ENCODE data around the gene RANBP17.
A peak's percentile ranks its signal among the peaks of the same experiment; 100 is the strongest.
"Not testable (repeated sequence)": the region's sequence is repeated elsewhere in the genome, so short reads cannot be mapped to it uniquely, and the experiment has no call there.

The RANBP17 gene
- 0 to 0.84 (median 0.10) reads per million in 9 experiments for total RNA-seq

- DNase-seq (no peak), ATAC-seq (replicated peaks) (peak; percentile 27)
- Mint-ChIP-seq H3K36me3 (ENCODE audit: insufficient read depth) (no peaks in the 10 kb centered on the region), H3K27ac (no peak within 1 kb of the TSS), H3K4me3 (peak within 1 kb of the TSS; percentile 46), H3K4me1 (ENCODE audit: low read depth in 2 of 2) (peaks cover 0 to 5% of the 10 kb centered on the region in 2 donors), H3K27me3 (peaks cover 16 to 22% of the 10 kb centered on the region in 2 donors), H3K9me3 (peaks cover 10 to 34% of the 10 kb centered on the region in 2 donors)
These were observed at the start of gene RANBP17 for GRCh38 chr5:170861917-170862766. RANBP17 (plus strand) TSS chr5:170862018.

GRCh38 chr5:170813231-170813630, 48.6 kb upstream of the RANBP17 start:
- H3K9me3 Mint-ChIP-seq: no peaks in the 10 kb centered on the region
- ATAC-seq (replicated peaks) (no peak), DNase-seq (no peak)
- H3K4me1 Mint-ChIP-seq (ENCODE audit: low read depth in 2 of 2): no peaks in the 10 kb centered on the region
- H3K4me3 Mint-ChIP-seq: no peak overlapping the region
- H3K27me3 Mint-ChIP-seq: peaks cover 7 to 11% of the 10 kb centered on the region in 2 donors
- no peaks in the 10 kb centered on the region for H3K36me3 Mint-ChIP-seq (ENCODE audit: insufficient read depth)
- no peak overlapping the region for H3K27ac Mint-ChIP-seq

GRCh38 chr5:170817195-170817594, 44.6 kb upstream of the RANBP17 start:
- Mint-ChIP-seq H3K4me1 (ENCODE audit: low read depth in 2 of 2) (no peaks in the 10 kb centered on the region), H3K27ac (no peak overlapping the region), H3K4me3 (no peak overlapping the region), H3K9me3 (no peaks in the 10 kb centered on the region), H3K27me3 (no peaks in the 10 kb centered on the region), H3K36me3 (ENCODE audit: insufficient read depth) (no peaks in the 10 kb centered on the region)
- ATAC-seq (replicated peaks) (no peak), DNase-seq (no peak)

GRCh38 chr5:170818232-170818631, 43.6 kb upstream of the RANBP17 start:
- Mint-ChIP-seq H3K4me1 (ENCODE audit: low read depth in 2 of 2) (no peaks in the 10 kb centered on the region), H3K9me3 (no peaks in the 10 kb centered on the region), H3K27me3 (no peaks in the 10 kb centered on the region), H3K4me3 (no peak overlapping the region), H3K27ac (no peak overlapping the region), H3K36me3 (ENCODE audit: insufficient read depth) (no peaks in the 10 kb centered on the region)
- DNase-seq (no peak), ATAC-seq (replicated peaks) (no peak)

- ATAC-seq (replicated peaks) (no peak), DNase-seq (no peak)
- Mint-ChIP-seq H3K9me3 (no peaks in the 10 kb centered on the region), H3K36me3 (ENCODE audit: insufficient read depth) (no peaks in the 10 kb centered on the region), H3K27me3 (no peaks in the 10 kb centered on the region), H3K4me3 (no peak overlapping the region), H3K4me1 (ENCODE audit: low read depth in 2 of 2) (no peaks in the 10 kb centered on the region), H3K27ac (no peak overlapping the region)
These were observed 42.0 kb upstream of the RANBP17 start for GRCh38 chr5:170819824-170820223.

- H3K4me3 Mint-ChIP-seq: no peak overlapping the region
- DNase-seq (no peak), ATAC-seq (replicated peaks) (no peak)
- no peaks in the 10 kb centered on the region for H3K36me3 Mint-ChIP-seq (ENCODE audit: insufficient read depth)
- H3K9me3 Mint-ChIP-seq: no peaks in the 10 kb centered on the region
- H3K27ac Mint-ChIP-seq: no peak overlapping the region
- H3K4me1 Mint-ChIP-seq (ENCODE audit: low read depth in 2 of 2): no peaks in the 10 kb centered on the region
- no peaks in the 10 kb centered on the region for H3K27me3 Mint-ChIP-seq
These were observed 40.5 kb upstream of the RANBP17 start for GRCh38 chr5:170821257-170821800.

- Mint-ChIP-seq H3K36me3 (ENCODE audit: insufficient read depth) (no peaks in the 10 kb centered on the region), H3K4me3 (no peak overlapping the region), H3K9me3 (no peaks in the 10 kb centered on the region), H3K4me1 (ENCODE audit: low read depth in 2 of 2) (no peaks in the 10 kb centered on the region), H3K27me3 (no peaks in the 10 kb centered on the region), H3K27ac (no peak overlapping the region)
- ATAC-seq (replicated peaks) (no peak), DNase-seq (no peak)
These were observed 35.7 kb upstream of the RANBP17 start for GRCh38 chr5:170826117-170826516.

GRCh38 chr5:170832241-170832640, 29.6 kb upstream of the RANBP17 start:
- H3K9me3 Mint-ChIP-seq: peaks cover 6 to 14% of the 10 kb centered on the region in 2 donors
- H3K27me3 Mint-ChIP-seq: no peaks in the 10 kb centered on the region
- no peak overlapping the region for H3K27ac Mint-ChIP-seq
- no peak for DNase-seq
- H3K36me3 Mint-ChIP-seq (ENCODE audit: insufficient read depth): no peaks in the 10 kb centered on the region
- H3K4me3 Mint-ChIP-seq: no peak overlapping the region
- H3K4me1 Mint-ChIP-seq (ENCODE audit: low read depth in 2 of 2): no peaks in the 10 kb centered on the region
- ATAC-seq (replicated peaks): no peak

GRCh38 chr5:170833981-170834380, 27.8 kb upstream of the RANBP17 start:
- not testable (repeated sequence) for H3K27me3 Mint-ChIP-seq; H3K4me3 Mint-ChIP-seq; H3K4me1 Mint-ChIP-seq (ENCODE audit: low read depth in 2 of 2); H3K36me3 Mint-ChIP-seq (ENCODE audit: insufficient read depth); H3K27ac Mint-ChIP-seq; DNase-seq; ATAC-seq (replicated peaks)
- H3K9me3 Mint-ChIP-seq: peaks cover 6 to 14% of the 10 kb centered on the region in 2 donors

GRCh38 chr5:170836226-170836625, 25.6 kb upstream of the RANBP17 start:
- H3K9me3 Mint-ChIP-seq: peaks cover 6 to 14% of the 10 kb centered on the region in 2 donors
- no peaks in the 10 kb centered on the region for H3K36me3 Mint-ChIP-seq (ENCODE audit: insufficient read depth)
- H3K27me3 Mint-ChIP-seq: no peaks in the 10 kb centered on the region
- DNase-seq (no peak), ATAC-seq (replicated peaks) (no peak)
- no peak overlapping the region for H3K4me3 Mint-ChIP-seq
- H3K4me1 Mint-ChIP-seq (ENCODE audit: low read depth in 2 of 2): no peaks in the 10 kb centered on the region
- H3K27ac Mint-ChIP-seq: no peak overlapping the region

- H3K36me3 Mint-ChIP-seq (ENCODE audit: insufficient read depth): no peaks in the 10 kb centered on the region
- no peak overlapping the region for H3K4me3 Mint-ChIP-seq
- H3K4me1 Mint-ChIP-seq (ENCODE audit: low read depth in 2 of 2): no peaks in the 10 kb centered on the region
- no peak for ATAC-seq (replicated peaks)
- peaks cover 0 to 4% of the 10 kb centered on the region in 2 donors for H3K27me3 Mint-ChIP-seq
- DNase-seq: no peak
- H3K9me3 Mint-ChIP-seq: peaks cover 0 to 5% of the 10 kb centered on the region in 2 donors
- H3K27ac Mint-ChIP-seq: no peak overlapping the region
These were observed 17.9 kb upstream of the RANBP17 start for GRCh38 chr5:170843870-170844269.

GRCh38 chr5:170844651-170845050, 17.2 kb upstream of the RANBP17 start:
- Mint-ChIP-seq H3K9me3 (peaks cover 0 to 5% of the 10 kb centered on the region in 2 donors), H3K27ac (no peak overlapping the region), H3K4me3 (no peak overlapping the region), H3K36me3 (ENCODE audit: insufficient read depth) (no peaks in the 10 kb centered on the region), H3K27me3 (peaks cover 0 to 4% of the 10 kb centered on the region in 2 donors), H3K4me1 (ENCODE audit: low read depth in 2 of 2) (no peaks in the 10 kb centered on the region)
- DNase-seq (no peak), ATAC-seq (replicated peaks) (no peak)

- DNase-seq (no peak), ATAC-seq (replicated peaks) (no peak)
- H3K4me3 Mint-ChIP-seq: no peak overlapping the region
- peaks cover 0 to 5% of the 10 kb centered on the region in 2 donors for H3K9me3 Mint-ChIP-seq
- peaks cover 0 to 4% of the 10 kb centered on the region in 2 donors for H3K27me3 Mint-ChIP-seq
- no peaks in the 10 kb centered on the region for H3K36me3 Mint-ChIP-seq (ENCODE audit: insufficient read depth)
- no peaks in the 10 kb centered on the region for H3K4me1 Mint-ChIP-seq (ENCODE audit: low read depth in 2 of 2)
- H3K27ac Mint-ChIP-seq: no peak overlapping the region
These were observed 15.4 kb upstream of the RANBP17 start for GRCh38 chr5:170846416-170846815.

GRCh38 chr5:170846846-170847245, 15.0 kb upstream of the RANBP17 start:
- Mint-ChIP-seq H3K4me3 (no peak overlapping the region), H3K36me3 (ENCODE audit: insufficient read depth) (no peaks in the 10 kb centered on the region), H3K27me3 (peaks cover 0 to 4% of the 10 kb centered on the region in 2 donors)

More at GRCh38 chr5:170846846-170847245, 15.0 kb upstream of the RANBP17 start:
- H3K27ac Mint-ChIP-seq: no peak overlapping the region
- H3K4me1 Mint-ChIP-seq (ENCODE audit: low read depth in 2 of 2): no peaks in the 10 kb centered on the region
- DNase-seq (no peak), ATAC-seq (replicated peaks) (no peak)
- peaks cover 0 to 5% of the 10 kb centered on the region in 2 donors for H3K9me3 Mint-ChIP-seq

Data from effector memory CD8-positive, alpha-beta T cell (primary cell).